ENCODE measurements around the gene YARS1.

DNA sequence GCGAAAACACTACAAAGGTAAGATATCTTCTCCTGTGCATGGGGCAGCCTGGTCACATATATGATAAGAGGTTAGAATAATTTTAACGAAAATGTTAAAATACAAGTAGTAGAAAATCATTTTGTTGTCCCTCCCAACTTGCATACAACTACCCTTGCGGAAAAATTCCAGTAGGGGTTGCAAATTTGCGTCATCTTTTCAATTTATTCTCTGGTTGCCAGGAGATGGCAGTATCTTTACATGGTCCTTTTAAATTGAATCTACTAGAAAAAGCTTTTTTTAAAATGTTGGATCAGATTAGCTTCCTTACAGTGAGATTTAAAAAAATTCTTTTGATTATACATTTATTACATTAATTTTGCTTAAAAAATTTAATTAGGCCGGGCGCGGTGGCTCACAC is 11.2 kb upstream of the YARS1 start:
- peak in 1 of 2 experiments; percentile 22; a peak in 1 of 4 replicates for TF ChIP-seq CTCF (conservative IDR thresholded peaks at IDR 0.05; ENCODE audit: low read depth in 2 of 2)
- TF ChIP-seq, protein P1, sequence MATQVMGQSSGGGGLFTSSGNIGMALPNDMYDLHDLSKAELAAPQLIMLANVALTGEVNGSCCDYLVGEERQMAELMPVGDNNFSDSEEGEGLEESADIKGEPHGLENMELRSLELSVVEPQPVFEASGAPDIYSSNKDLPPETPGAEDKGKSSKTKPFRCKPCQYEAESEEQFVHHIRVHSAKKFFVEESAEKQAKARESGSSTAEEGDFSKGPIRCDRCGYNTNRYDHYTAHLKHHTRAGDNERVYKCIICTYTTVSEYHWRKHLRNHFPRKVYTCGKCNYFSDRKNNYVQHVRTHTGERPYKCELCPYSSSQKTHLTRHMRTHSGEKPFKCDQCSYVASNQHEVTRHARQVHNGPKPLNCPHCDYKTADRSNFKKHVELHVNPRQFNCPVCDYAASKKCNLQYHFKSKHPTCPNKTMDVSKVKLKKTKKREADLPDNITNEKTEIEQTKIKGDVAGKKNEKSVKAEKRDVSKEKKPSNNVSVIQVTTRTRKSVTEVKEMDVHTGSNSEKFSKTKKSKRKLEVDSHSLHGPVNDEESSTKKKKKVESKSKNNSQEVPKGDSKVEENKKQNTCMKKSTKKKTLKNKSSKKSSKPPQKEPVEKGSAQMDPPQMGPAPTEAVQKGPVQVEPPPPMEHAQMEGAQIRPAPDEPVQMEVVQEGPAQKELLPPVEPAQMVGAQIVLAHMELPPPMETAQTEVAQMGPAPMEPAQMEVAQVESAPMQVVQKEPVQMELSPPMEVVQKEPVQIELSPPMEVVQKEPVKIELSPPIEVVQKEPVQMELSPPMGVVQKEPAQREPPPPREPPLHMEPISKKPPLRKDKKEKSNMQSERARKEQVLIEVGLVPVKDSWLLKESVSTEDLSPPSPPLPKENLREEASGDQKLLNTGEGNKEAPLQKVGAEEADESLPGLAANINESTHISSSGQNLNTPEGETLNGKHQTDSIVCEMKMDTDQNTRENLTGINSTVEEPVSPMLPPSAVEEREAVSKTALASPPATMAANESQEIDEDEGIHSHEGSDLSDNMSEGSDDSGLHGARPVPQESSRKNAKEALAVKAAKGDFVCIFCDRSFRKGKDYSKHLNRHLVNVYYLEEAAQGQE (IDR thresholded peaks at IDR 0.05; ENCODE audit: unreplicated experiment) = no peak
- no peak for TF ChIP-seq EZH2 (IDR thresholded peaks at IDR 0.05; ENCODE audit: low read depth, unreplicated experiment)
- TF ChIP-seq POLR2AphosphoS5 (IDR thresholded peaks at IDR 0.05; ENCODE audit: low read depth) = no peak
- TF ChIP-seq CREB1 (CRISPR knock-in tag; IDR thresholded peaks at IDR 0.05; ENCODE audit: low read depth) = no peak
- TF ChIP-seq EZH2phosphoT487 (IDR thresholded peaks at IDR 0.05; ENCODE audit: unreplicated experiment) = no peak
